ENCODE results near the gene KCP. TPM values are rescaled to one million over a fixed set of nuclear protein-coding genes. Genes with fewer than 3 reads are reported as not detected.
A peak's percentile ranks its signal among the peaks of the same experiment; 100 is the strongest.

Gene KCP
- polyA plus RNA-seq, 3 donors = 0.11 to 0.16 TPM; not detected in 1

DNA sequence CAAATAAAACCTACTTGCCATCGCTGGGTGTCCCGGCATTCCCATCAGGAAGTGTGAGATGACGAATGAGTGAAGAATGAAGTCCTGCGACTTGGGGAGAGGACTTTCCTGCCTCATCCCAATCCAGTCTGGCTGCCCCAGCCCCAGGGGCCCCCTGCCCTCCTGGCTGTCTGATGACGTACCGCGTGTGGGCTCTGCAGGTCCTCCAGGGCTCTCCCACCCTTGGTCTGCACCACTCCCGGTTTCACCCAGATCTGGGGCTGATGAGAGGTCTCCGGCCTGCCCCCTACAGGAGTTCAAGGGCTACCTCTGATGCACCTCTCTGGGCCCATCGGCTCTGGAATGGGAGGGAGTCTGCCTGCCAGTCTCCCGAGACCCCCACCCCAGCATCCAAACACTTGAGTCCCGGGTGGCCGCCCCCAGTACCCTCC, 38.1 kb downstream of the KCP start:
- H4K20me1 ChIP-seq (ENCODE audit: insufficient read depth, low read length) = peaks cover 36% of the 10 kb centered on the region
- Mint-ChIP-seq H3K27me3 (ENCODE audit: low read depth in 3 of 3) (peaks cover 17 to 41% (median 32%) of the 10 kb centered on the region in 3 donors), H3K9me3 (peaks cover 0 to 5% (median 2%) of the 10 kb centered on the region in 7 donors), H3K36me3 (peaks cover 13 to 15% of the 10 kb centered on the region in 2 donors), H3K27ac (no peak overlapping the region), H3K4me3 (no peak overlapping the region), H3K4me1 (peaks cover 16% of the 10 kb centered on the region)
- no peak for DNase-seq
- no peak overlapping the region for H3K9ac ChIP-seq (ENCODE audit: insufficient read depth, low read length, poor library complexity, severe bottlenecking)
- 98% methylated on average over 6 of the region's 13 CpGs for WGBS (ENCODE audit: insufficient coverage)
- no peak overlapping the region for H3K4me2 ChIP-seq (replicated peaks; ENCODE audit: extremely low read depth, low read length, poor library complexity, severe bottlenecking)
- no peaks in the 10 kb centered on the region for H3K79me2 ChIP-seq (ENCODE audit: insufficient read depth, low read length)
- no peak overlapping the region for H3K27ac ChIP-seq (ENCODE audit: low read depth in 1 of 2, low read length in 2 of 2)
- H3K9me3 ChIP-seq (replicated peaks in 1 of 2; ENCODE audit: control insufficient read depth in 1 of 2, insufficient read depth in 1 of 2, low read length in 2 of 2) = no peaks in the 10 kb centered on the region
- peaks cover 7 to 19% of the 10 kb centered on the region in 2 donors for H3K4me1 ChIP-seq (ENCODE audit: control insufficient read depth in 1 of 2, insufficient read depth in 2 of 2, low read length in 2 of 2)
- no peak overlapping the region for H2AFZ ChIP-seq (ENCODE audit: insufficient read depth, low read depth, low read length, poor library complexity, severe bottlenecking)
- TF ChIP-seq, protein P1, sequence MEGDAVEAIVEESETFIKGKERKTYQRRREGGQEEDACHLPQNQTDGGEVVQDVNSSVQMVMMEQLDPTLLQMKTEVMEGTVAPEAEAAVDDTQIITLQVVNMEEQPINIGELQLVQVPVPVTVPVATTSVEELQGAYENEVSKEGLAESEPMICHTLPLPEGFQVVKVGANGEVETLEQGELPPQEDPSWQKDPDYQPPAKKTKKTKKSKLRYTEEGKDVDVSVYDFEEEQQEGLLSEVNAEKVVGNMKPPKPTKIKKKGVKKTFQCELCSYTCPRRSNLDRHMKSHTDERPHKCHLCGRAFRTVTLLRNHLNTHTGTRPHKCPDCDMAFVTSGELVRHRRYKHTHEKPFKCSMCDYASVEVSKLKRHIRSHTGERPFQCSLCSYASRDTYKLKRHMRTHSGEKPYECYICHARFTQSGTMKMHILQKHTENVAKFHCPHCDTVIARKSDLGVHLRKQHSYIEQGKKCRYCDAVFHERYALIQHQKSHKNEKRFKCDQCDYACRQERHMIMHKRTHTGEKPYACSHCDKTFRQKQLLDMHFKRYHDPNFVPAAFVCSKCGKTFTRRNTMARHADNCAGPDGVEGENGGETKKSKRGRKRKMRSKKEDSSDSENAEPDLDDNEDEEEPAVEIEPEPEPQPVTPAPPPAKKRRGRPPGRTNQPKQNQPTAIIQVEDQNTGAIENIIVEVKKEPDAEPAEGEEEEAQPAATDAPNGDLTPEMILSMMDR (IDR thresholded peaks at IDR 0.05) = peak; percentile 13
- no peak overlapping the region for H3K4me3 ChIP-seq (replicated peaks in 1 of 3; ENCODE audit: low read depth in 2 of 3, low read length in 3 of 3)
- intact Hi-C loops (cut with micrococcal nuclease) = no loop called here
- peaks cover 2 to 28% of the 10 kb centered on the region in 2 donors for H3K27me3 ChIP-seq (ENCODE audit: control insufficient read depth in 2 of 2, insufficient read depth in 2 of 2, low read length in 2 of 2)
- H3K36me3 ChIP-seq (replicated peaks in 1 of 2; ENCODE audit: control insufficient read depth in 1 of 2, insufficient read depth in 2 of 2, low read length in 2 of 2) = no peaks in the 10 kb centered on the region

- WGBS (ENCODE audit: insufficient coverage) = 100% methylated on average over 4 of the region's 5 CpGs
These were observed 39.5 kb downstream of the KCP start for GRCh38 chr7:128871050-128871449.

More at GRCh38 chr7:128871050-128871449, 39.5 kb downstream of the KCP start:
- Mint-ChIP-seq H3K4me1 (peaks cover 16% of the 10 kb centered on the region), H3K27me3 (ENCODE audit: low read depth in 3 of 3) (peaks cover 19 to 41% (median 36%) of the 10 kb centered on the region in 3 donors), H3K27ac (no peak overlapping the region), H3K9me3 (peaks cover 0 to 5% (median 2%) of the 10 kb centered on the region in 7 donors), H3K36me3 (peaks cover 26 to 27% of the 10 kb centered on the region in 2 donors), H3K4me3 (no peak overlapping the region)
- H3K36me3 ChIP-seq (replicated peaks in 1 of 2; ENCODE audit: control insufficient read depth in 1 of 2, insufficient read depth in 2 of 2, low read length in 2 of 2) = peaks cover 3 to 8% of the 10 kb centered on the region in 2 donors
- intact Hi-C loops (cut with micrococcal nuclease) = no loop called here
- no peaks in the 10 kb centered on the region for H3K79me2 ChIP-seq (ENCODE audit: insufficient read depth, low read length)
- no peaks in the 10 kb centered on the region for H3K9me3 ChIP-seq (replicated peaks in 1 of 2; ENCODE audit: control insufficient read depth in 1 of 2, insufficient read depth in 1 of 2, low read length in 2 of 2)
- no peak overlapping the region for H3K4me3 ChIP-seq (replicated peaks in 1 of 3; ENCODE audit: low read depth in 2 of 3, low read length in 3 of 3)
- no peak for DNase-seq
- peaks cover 49% of the 10 kb centered on the region for H4K20me1 ChIP-seq (ENCODE audit: insufficient read depth, low read length)
- H3K27me3 ChIP-seq (ENCODE audit: control insufficient read depth in 2 of 2, insufficient read depth in 2 of 2, low read length in 2 of 2) = peaks cover 2 to 28% of the 10 kb centered on the region in 2 donors
- no peak overlapping the region for H3K27ac ChIP-seq (ENCODE audit: low read depth in 1 of 2, low read length in 2 of 2)
- H2AFZ ChIP-seq (ENCODE audit: insufficient read depth, low read depth, low read length, poor library complexity, severe bottlenecking) = no peak overlapping the region
- peaks cover 7 to 19% of the 10 kb centered on the region in 2 donors for H3K4me1 ChIP-seq (ENCODE audit: control insufficient read depth in 1 of 2, insufficient read depth in 2 of 2, low read length in 2 of 2)
- TF ChIP-seq, protein P1 (IDR thresholded peaks at IDR 0.05) = no peak
- no peak overlapping the region for H3K9ac ChIP-seq (ENCODE audit: insufficient read depth, low read length, poor library complexity, severe bottlenecking)
- H3K4me2 ChIP-seq (replicated peaks; ENCODE audit: extremely low read depth, low read length, poor library complexity, severe bottlenecking) = no peak overlapping the region

Data from CD14-positive monocyte (primary cell).